ENCODE results near the gene TNIP2.

- TF ChIP-seq CTCF (IDR thresholded peaks at IDR 0.05; ENCODE audit: insufficient read depth, low read length) (no peak), REST (IDR thresholded peaks at IDR 0.05; ENCODE audit: insufficient replicate concordance, low read depth) (no peak)
Observed at GRCh38 chr4:2734612-2735011, 21.5 kb downstream of the TNIP2 start.
